Astrocyte (in vitro differentiated cells and primary cell): Measurements from ENCODE around the gene ATXN7L3. TPM values are rescaled to one million over a fixed set of nuclear protein-coding genes. Genes with fewer than 3 reads are reported as not detected.

Experiments
- DNase-seq: peaks from one replicate; pipeline ENCODE4 v3.0.0-alpha.2; 2010; ENCODE audit warnings: low read depth
- FAIRE-seq: peaks from 2 replicates; lab custom pipeline; 2011; peaks lifted over from hg19 to GRCh38; lab: Jason Lieb, UNC
- H2AFZ ChIP-seq: 2 replicates; pipeline ENCODE4 v1.6.0; 2012; ENCODE audit warnings: low read depth, low read length, inconsistent platforms
- H3K27ac ChIP-seq: 2 replicates; pipeline ENCODE4 v1.5.1; 2011; ENCODE audit warnings: low read depth, low read length, inconsistent platforms
- H3K27me3 ChIP-seq: 2 replicates; pipeline ENCODE4 v1.6.0; 2011; ENCODE audit warnings: low read length, inconsistent platforms; ENCODE audit not compliant: insufficient read depth
- H3K36me3 ChIP-seq: 2 replicates; pipeline ENCODE4 v1.5.1; 2011; ENCODE audit warnings: low read length, inconsistent platforms; ENCODE audit not compliant: insufficient read depth
- H3K4me1 ChIP-seq: 2 replicates; pipeline ENCODE4 v1.5.1; 2011; ENCODE audit warnings: low read length, inconsistent platforms; ENCODE audit not compliant: insufficient read depth
- H3K4me2 ChIP-seq: 2 replicates; pipeline ENCODE4 v1.6.0; 2012; ENCODE audit warnings: low read length, inconsistent platforms
- H3K4me3 ChIP-seq: 2 replicates; pipeline ENCODE4 v1.5.1; 2011; ENCODE audit warnings: low read depth, mild to moderate bottlenecking, low read length, inconsistent platforms; ENCODE audit not compliant: insufficient read depth
- H3K79me2 ChIP-seq: 2 replicates; pipeline ENCODE4 v1.6.0; 2012; ENCODE audit warnings: mild to moderate bottlenecking, low read length, inconsistent platforms; ENCODE audit not compliant: insufficient read depth
- H3K9ac ChIP-seq: 2 replicates; pipeline ENCODE4 v1.6.0; 2012; ENCODE audit warnings: mild to moderate bottlenecking, low read length, inconsistent platforms
- H3K9me3 ChIP-seq: 2 replicates; pipeline ENCODE4 v1.5.1; 2012; ENCODE audit warnings: low read depth, mild to moderate bottlenecking, low read length, inconsistent platforms; ENCODE audit not compliant: insufficient read depth
- H4K20me1 ChIP-seq: 2 replicates; pipeline ENCODE4 v1.6.0; 2012; ENCODE audit warnings: low read length, inconsistent platforms; ENCODE audit not compliant: insufficient read depth
- H3K27ac Mint-ChIP-seq: one replicate; pipeline ENCODE4 v1.8.0; 2021; ENCODE audit warnings: mild to moderate bottlenecking, mixed read lengths; ENCODE audit not compliant: unreplicated experiment
- H3K27me3 Mint-ChIP-seq: one replicate; pipeline ENCODE4 v1.8.0; 2021; ENCODE audit warnings: low read depth, mixed read lengths; ENCODE audit not compliant: unreplicated experiment
- H3K36me3 Mint-ChIP-seq: one replicate; pipeline ENCODE4 v1.8.0; 2021; ENCODE audit warnings: low read depth, mixed read lengths; ENCODE audit not compliant: unreplicated experiment
- H3K4me1 Mint-ChIP-seq: one replicate; pipeline ENCODE4 v1.8.0; 2021; ENCODE audit warnings: low read depth, mixed read lengths; ENCODE audit not compliant: unreplicated experiment
- H3K4me3 Mint-ChIP-seq: one replicate; pipeline ENCODE4 v1.8.0; 2021; ENCODE audit warnings: mild to moderate bottlenecking, moderate library complexity, mixed read lengths; ENCODE audit not compliant: unreplicated experiment
- H3K9me3 Mint-ChIP-seq: one replicate; pipeline ENCODE4 v1.8.0; 2021; ENCODE audit warnings: mild to moderate bottlenecking, mixed read lengths; ENCODE audit not compliant: unreplicated experiment
- EZH2 ChIP-seq: IDR thresholded peaks from 2 replicates; pipeline ENCODE4 v1.6.1; 2012; ENCODE audit warnings: mild to moderate bottlenecking, low read length, inconsistent platforms; ENCODE audit not compliant: insufficient read depth
- total RNA-seq: library from RNA; stranded (reverse); gene quantifications from 2 replicates; pipeline ENCODE4 v1.2.1, GENCODE V29; 2021
- TF ChIP-seq, protein P1 (sequence below): IDR thresholded peaks from 2 replicates; pipeline ENCODE4 v1.5.1; 2011; ENCODE audit warnings: low read depth, mild to moderate bottlenecking, inconsistent platforms, low read length, moderate library complexity; ENCODE audit not compliant: insufficient read depth

The ATXN7L3 gene
- total RNA-seq, 1 donor from 2014 or later, result 87.0 TPM

DNA sequence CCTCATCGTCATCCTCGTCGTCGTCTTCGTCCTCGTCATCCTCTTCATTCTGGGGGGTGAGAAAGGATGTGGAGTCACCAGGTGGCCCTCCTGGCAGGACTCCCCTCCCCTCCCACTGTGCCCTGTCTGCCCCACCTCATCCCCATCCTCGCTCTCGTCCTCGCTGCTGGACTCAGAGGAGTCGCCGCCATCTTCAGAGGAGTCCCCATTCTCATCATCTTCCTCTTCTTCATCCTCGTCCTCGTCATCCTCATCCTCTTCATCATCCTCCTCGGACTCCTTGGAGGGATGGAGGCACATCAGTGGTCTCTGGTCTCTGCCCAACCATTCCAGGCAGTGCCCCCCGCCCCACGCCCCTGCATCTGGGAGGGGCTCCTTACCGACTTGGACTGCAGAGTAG, 7.6 kb upstream of the ATXN7L3 start:
- H3K36me3 Mint-ChIP-seq, result peaks cover 11% of the 10 kb centered on the region
- DNase-seq (no peak), FAIRE-seq (no peak)
- Histone ChIP-seq H4K20me1 (peaks cover 39% of the 10 kb centered on the region), H3K4me2 (no peak overlapping the region), H3K9ac (no peak overlapping the region), H3K79me2 (peaks cover 9% of the 10 kb centered on the region), H3K4me3 (no peak overlapping the region), H3K27ac (no peak overlapping the region), H3K4me1 (peaks cover 29% of the 10 kb centered on the region), H3K36me3 (peaks cover 21% of the 10 kb centered on the region), H2AFZ (no peak overlapping the region), H3K27me3 (no peaks in the 10 kb centered on the region), H3K9me3 (no peaks in the 10 kb centered on the region)
- no peaks in the 10 kb centered on the region for H3K27me3 Mint-ChIP-seq
- H3K4me1 Mint-ChIP-seq, result peaks cover 7% of the 10 kb centered on the region
- no peak overlapping the region for H3K27ac Mint-ChIP-seq
- no peaks in the 10 kb centered on the region for H3K9me3 Mint-ChIP-seq
- TF ChIP-seq EZH2, result no peak
- TF ChIP-seq, protein P1, sequence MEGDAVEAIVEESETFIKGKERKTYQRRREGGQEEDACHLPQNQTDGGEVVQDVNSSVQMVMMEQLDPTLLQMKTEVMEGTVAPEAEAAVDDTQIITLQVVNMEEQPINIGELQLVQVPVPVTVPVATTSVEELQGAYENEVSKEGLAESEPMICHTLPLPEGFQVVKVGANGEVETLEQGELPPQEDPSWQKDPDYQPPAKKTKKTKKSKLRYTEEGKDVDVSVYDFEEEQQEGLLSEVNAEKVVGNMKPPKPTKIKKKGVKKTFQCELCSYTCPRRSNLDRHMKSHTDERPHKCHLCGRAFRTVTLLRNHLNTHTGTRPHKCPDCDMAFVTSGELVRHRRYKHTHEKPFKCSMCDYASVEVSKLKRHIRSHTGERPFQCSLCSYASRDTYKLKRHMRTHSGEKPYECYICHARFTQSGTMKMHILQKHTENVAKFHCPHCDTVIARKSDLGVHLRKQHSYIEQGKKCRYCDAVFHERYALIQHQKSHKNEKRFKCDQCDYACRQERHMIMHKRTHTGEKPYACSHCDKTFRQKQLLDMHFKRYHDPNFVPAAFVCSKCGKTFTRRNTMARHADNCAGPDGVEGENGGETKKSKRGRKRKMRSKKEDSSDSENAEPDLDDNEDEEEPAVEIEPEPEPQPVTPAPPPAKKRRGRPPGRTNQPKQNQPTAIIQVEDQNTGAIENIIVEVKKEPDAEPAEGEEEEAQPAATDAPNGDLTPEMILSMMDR, result no peak
- no peak overlapping the region for H3K4me3 Mint-ChIP-seq

DNA sequence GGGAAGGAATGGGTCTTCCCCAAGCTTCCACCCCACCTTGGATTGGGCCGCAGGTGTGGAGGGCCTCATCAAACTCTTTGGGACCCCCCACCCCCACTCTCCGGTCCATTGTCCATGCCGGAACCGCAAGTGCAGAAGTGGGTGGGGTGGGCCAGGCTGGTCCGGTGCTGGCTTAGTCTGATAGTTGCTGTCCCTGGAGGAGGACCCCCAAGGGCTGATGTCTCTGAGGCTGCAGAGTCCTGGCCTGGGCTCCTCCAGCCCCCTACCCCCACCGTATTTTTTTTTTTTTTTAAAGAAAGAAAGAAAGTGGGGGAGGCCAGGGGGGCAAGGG, 7.1 kb upstream of the ATXN7L3 start:
- DNase-seq, result no peak
- Histone ChIP-seq H2AFZ (no peak overlapping the region), H3K4me3 (no peak overlapping the region), H3K4me1 (peaks cover 29% of the 10 kb centered on the region), H3K9ac (no peak overlapping the region), H3K9me3 (no peaks in the 10 kb centered on the region), H4K20me1 (peaks cover 39% of the 10 kb centered on the region), H3K27me3 (no peaks in the 10 kb centered on the region), H3K27ac (no peak overlapping the region), H3K36me3 (peaks cover 21% of the 10 kb centered on the region), H3K4me2 (no peak overlapping the region), H3K79me2 (peaks cover 9% of the 10 kb centered on the region)
- FAIRE-seq, result no peak
- H3K9me3 Mint-ChIP-seq, result no peaks in the 10 kb centered on the region
- H3K27ac Mint-ChIP-seq, result no peak overlapping the region
- H3K4me1 Mint-ChIP-seq, result peaks cover 7% of the 10 kb centered on the region
- H3K36me3 Mint-ChIP-seq, result peaks cover 11% of the 10 kb centered on the region
- no peak for TF ChIP-seq EZH2
- TF ChIP-seq, protein P1, result no peak
- no peaks in the 10 kb centered on the region for H3K27me3 Mint-ChIP-seq
- no peak overlapping the region for H3K4me3 Mint-ChIP-seq

DNA sequence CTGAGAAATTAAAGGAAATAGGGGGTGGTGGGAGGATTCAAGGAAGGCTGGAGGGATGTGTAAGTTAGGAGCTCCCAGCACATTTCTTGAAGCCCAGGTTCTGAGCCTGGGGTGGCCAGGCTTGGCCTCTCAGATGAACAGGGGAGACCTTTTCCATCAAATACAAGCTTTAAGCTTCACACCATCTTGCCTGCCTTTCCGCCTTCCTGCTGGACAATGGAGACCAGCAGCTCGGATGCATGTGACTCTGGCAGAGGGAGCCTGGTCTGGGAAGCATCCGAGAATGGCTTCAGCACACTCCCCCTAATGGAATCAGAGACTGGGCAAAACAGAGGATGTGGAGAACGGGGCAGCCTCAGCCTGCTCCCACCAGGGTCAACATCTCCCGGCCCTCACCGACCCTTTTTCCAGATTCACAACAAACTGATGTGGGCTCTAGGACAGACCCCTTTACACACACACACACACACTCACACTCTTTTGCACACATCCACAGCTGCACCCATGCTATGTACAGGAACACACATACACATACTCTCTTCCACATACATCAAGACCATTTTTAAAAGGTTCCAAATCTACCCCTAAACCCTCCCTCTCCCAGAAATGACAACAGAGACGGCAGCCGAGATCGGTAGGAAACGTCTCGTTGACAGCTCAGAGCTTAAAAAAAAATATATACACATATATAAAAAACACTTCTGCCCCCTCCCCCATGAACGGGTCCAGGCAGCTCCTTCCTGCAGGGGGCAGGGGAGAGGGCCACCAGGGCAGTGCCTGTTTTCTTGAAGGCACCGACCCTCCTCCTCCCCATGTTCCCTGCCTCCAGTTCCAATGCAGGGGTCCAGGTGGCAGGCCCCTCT, 6.5 kb upstream of the ATXN7L3 start:
- DNase-seq, result no peak
- Mint-ChIP-seq H3K27ac (no peak overlapping the region), H3K4me1 (peaks cover 8% of the 10 kb centered on the region), H3K36me3 (peaks cover 11% of the 10 kb centered on the region), H3K4me3 (peak overlapping the region; percentile 55), H3K27me3 (no peaks in the 10 kb centered on the region), H3K9me3 (no peaks in the 10 kb centered on the region)
- TF ChIP-seq EZH2, result no peak
- Histone ChIP-seq H3K9me3 (no peaks in the 10 kb centered on the region), H3K36me3 (peaks cover 19% of the 10 kb centered on the region), H3K4me1 (peaks cover 29% of the 10 kb centered on the region), H3K4me3 (no peak overlapping the region), H3K27ac (no peak overlapping the region), H3K4me2 (no peak overlapping the region), H2AFZ (no peak overlapping the region), H3K27me3 (no peaks in the 10 kb centered on the region), H4K20me1 (peaks cover 36% of the 10 kb centered on the region), H3K9ac (no peak overlapping the region), H3K79me2 (peaks cover 9% of the 10 kb centered on the region)
- no peak for FAIRE-seq
